B cell (primary cell): ENCODE data around the gene RPS21. TPM values are rescaled to one million over a fixed set of nuclear protein-coding genes. Genes with fewer than 3 reads are reported as not detected.

Source experiments
- ATAC-seq: fragments of 200-7000 bp; cut with Tn5 transposase; one replicate; pipeline ENCODE4 v1.10.0; 2021; ENCODE audit warnings: low read depth, mild to moderate bottlenecking, moderate number of reproducible peaks, moderate library complexity
- CTCF ChIA-PET: fragments of 350-600 bp; sonication (Branson Sonifier 250); formaldehyde crosslinking; loops from one replicate; lab custom pipeline; 2021; ENCODE audit warnings: antibody characterized with exemption, inconsistent platforms; lab: Charles Lee
- POLR2A ChIA-PET: fragments of 350-600 bp; sonication (Branson Sonifier 250); formaldehyde crosslinking; loops from one replicate; lab custom pipeline; 2021; ENCODE audit warnings: antibody characterized with exemption; lab: Charles Lee
- DNase-seq: peaks from one replicate; pipeline ENCODE4 v3.0.0; 2013
- H2AFZ ChIP-seq: 2 replicates; pipeline ENCODE4 v1.6.1; 2012; ENCODE audit warnings: mild to moderate bottlenecking, low read depth, low read length; ENCODE audit not compliant: insufficient read depth, poor library complexity, severe bottlenecking
- H3K27ac ChIP-seq, 2 donors: 1 replicate in 1 of 2; 2 replicates in 1 of 2; pipeline ENCODE4 v1.5.1; 2012 to 2013; ENCODE audit warnings: low read length in 2 of 2, mild to moderate bottlenecking in 2 of 2, moderate library complexity in 1 of 2
- H3K27me3 ChIP-seq, 4 experiments: fragments of 200-600 bp in 1 of 4; sonication (generic) in 1 of 4; replicated peaks in 1 of 4; 1 replicate in 2 of 4; 2 replicates in 2 of 4; pipeline versions ENCODE4 v1.6.1 to v1.7.0; 2013 to 2016; ENCODE audit warnings: low read length in 3 of 4, mild to moderate bottlenecking in 2 of 4, mixed read lengths in 1 of 4, moderate library complexity in 1 of 4; ENCODE audit not compliant: insufficient read depth in 4 of 4, control insufficient read depth in 3 of 4; ENCODE audit errors: control extremely low read depth in 1 of 4
- H3K36me3 ChIP-seq, 2 experiments: replicated peaks in 1 of 2; 1 replicate in 1 of 2; 2 replicates in 1 of 2; pipeline versions ENCODE4 v1.6.1 to v1.7.1; 2013; ENCODE audit warnings: low read length in 1 of 2; ENCODE audit not compliant: insufficient read depth in 2 of 2, control insufficient read depth in 1 of 2; ENCODE audit errors: control extremely low read depth in 1 of 2, extremely low read depth in 1 of 2
- H3K4me1 ChIP-seq, 2 donors: fragments of 200-600 bp in 1 of 2; sonication (generic) in 1 of 2; 1 replicate in 1 of 2; 2 replicates in 1 of 2; pipeline versions ENCODE4 v1.5.1 to v1.6.1; 2013 to 2017; ENCODE audit warnings: low read length in 2 of 2; ENCODE audit not compliant: control insufficient read depth in 2 of 2, insufficient read depth in 2 of 2
- H3K4me2 ChIP-seq: replicated peaks from 2 replicates; pipeline ENCODE3; 2012; ENCODE audit warnings: mild to moderate bottlenecking, low read depth, low read length; ENCODE audit not compliant: poor library complexity, severe bottlenecking
- H3K4me3 ChIP-seq, 5 experiments: fragments of 200-600 bp in 1 of 5; sonication (generic) in 1 of 5; 1 replicate in 3 of 5; 2 replicates in 2 of 5; pipeline versions ENCODE4 v1.5.1 to v1.7.0; 2011 to 2016; ENCODE audit warnings: low read length in 4 of 5, mild to moderate bottlenecking in 4 of 5, low read depth in 2 of 5, control low read depth in 1 of 5, moderate library complexity in 1 of 5; ENCODE audit not compliant: insufficient read depth in 1 of 5; ENCODE audit errors: control extremely low read depth in 1 of 5, extremely low read depth in 1 of 5
- H3K79me2 ChIP-seq: fragments of 200-600 bp; sonication (generic); one replicate; pipeline ENCODE4 v1.6.0; 2016; ENCODE audit warnings: low read length; ENCODE audit not compliant: control insufficient read depth, insufficient read depth
- H3K9ac ChIP-seq: fragments of 200-600 bp; sonication (generic); 2 replicates; pipeline ENCODE4 v1.6.1; 2017; ENCODE audit warnings: mild to moderate bottlenecking, low read length, moderate library complexity
- H3K9me3 ChIP-seq, 3 donors: one replicate each; pipeline versions ENCODE4 v1.6.1 to v1.7.1; 2013; ENCODE audit warnings: low read length in 2 of 3; ENCODE audit not compliant: control insufficient read depth in 2 of 3, insufficient read depth in 1 of 3; ENCODE audit errors: control extremely low read depth in 1 of 3
- H4K20me1 ChIP-seq: 2 replicates; pipeline ENCODE4 v1.6.0; 2012; ENCODE audit warnings: mild to moderate bottlenecking, low read length; ENCODE audit not compliant: insufficient read depth, control insufficient read depth, poor library complexity, severe bottlenecking
- H3K27ac Mint-ChIP-seq: one replicate; pipeline ENCODE4 v1.8.0; 2021; ENCODE audit warnings: mixed read lengths
- H3K27me3 Mint-ChIP-seq: one replicate; pipeline ENCODE4 v1.8.0; 2021; ENCODE audit warnings: mixed read lengths
- H3K4me1 Mint-ChIP-seq: one replicate; pipeline ENCODE4 v1.8.0; 2021; ENCODE audit warnings: mixed read lengths
- H3K4me3 Mint-ChIP-seq: one replicate; pipeline ENCODE4 v1.8.0; 2021; ENCODE audit warnings: mixed read lengths
- H3K9me3 Mint-ChIP-seq: one replicate; pipeline ENCODE4 v1.8.0; 2022; ENCODE audit warnings: mixed read lengths; ENCODE audit not compliant: insufficient read depth
- EZH2 ChIP-seq: IDR thresholded peaks from 2 replicates; pipeline ENCODE4 v1.6.1; 2012; ENCODE audit warnings: borderline replicate concordance, low read depth, mild to moderate bottlenecking, moderate library complexity, low read length; ENCODE audit not compliant: insufficient read depth, poor library complexity, severe bottlenecking
- WGBS: methylation state at CpG from one replicate; pipeline ENCODE4 v1.1.5; 2013; ENCODE audit warnings: missing lambda C conversion rate; ENCODE audit not compliant: insufficient coverage; 5-methylcytosine and 5-hydroxymethylcytosine counted together
- intact Hi-C: fragments of 100-400 bp; cut with micrococcal nuclease; formaldehyde crosslinking; loops from one replicate; pipeline ENCODE4 v1.10.0; 2022
- polyA plus RNA-seq: library from polyadenylated mRNA; depleted of rRNA; stranded (reverse); fragments of >200 nt; gene quantifications from 2 replicates; pipeline ENCODE4 v1.2.3, GENCODE V29; 2012
- total RNA-seq, 2 donors: library from RNA; stranded (reverse); fragments of 120-200 nt in 1 of 2; gene quantifications; 1 replicate in 1 of 2; 2 replicates in 1 of 2; pipeline versions ENCODE4 v1.2.3 to v1.2.4, GENCODE V29; 2013 to 2022
- TF ChIP-seq, protein P1 (sequence below): fragments of 200-600 bp; IDR thresholded peaks from one replicate; pipeline ENCODE4 v1.8.0; 2022; ENCODE audit warnings: antibody characterized with exemption, mild to moderate bottlenecking

Gene RPS21
- total and polyA plus RNA-seq, 2 donors (not counting 1 experiment from before 2014, with no cell fraction given): 2,653 to 9,603 TPM

DNA sequence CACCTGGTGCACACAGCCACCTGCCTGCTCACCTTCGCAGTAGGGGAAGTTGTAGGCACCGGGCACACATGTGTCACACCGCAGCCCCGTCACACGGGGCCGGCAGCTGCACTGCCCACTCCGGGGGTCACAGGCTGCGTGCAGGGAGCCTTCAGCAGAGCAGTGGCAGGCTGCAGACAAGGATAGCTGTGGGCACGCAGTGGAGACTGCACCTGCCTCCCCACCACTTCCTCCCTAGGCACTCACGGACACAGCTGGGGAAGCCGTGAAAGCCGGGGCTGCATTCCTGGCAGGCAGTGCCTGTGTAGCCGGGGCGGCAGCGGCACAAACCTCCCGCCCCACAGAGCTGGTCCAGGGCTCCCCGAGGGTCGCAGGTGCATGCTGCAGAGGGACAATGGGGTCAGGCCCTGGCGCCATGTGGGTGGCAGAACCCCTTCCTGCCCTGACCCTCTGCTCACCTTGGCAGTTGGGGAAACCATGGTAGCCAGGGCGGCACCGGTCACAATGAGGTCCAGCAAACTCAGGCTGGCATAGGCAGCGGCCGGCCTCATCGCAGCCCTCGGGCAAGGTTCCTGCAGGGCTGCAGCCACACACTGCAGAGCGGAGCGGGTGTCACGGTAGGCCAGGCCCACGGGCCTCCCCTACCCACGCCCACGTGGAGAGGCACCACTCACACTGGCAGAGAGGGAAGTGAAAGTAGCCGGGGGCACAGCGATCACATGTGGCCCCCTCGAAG, 49.2 kb upstream of the RPS21 start:
- no peaks in the 10 kb centered on the region for H3K27me3 Mint-ChIP-seq
- H4K20me1 ChIP-seq: no peaks in the 10 kb centered on the region
- peak overlapping the region; percentile 86 to 87 for H3K27ac ChIP-seq
- no peak overlapping the region for H2AFZ ChIP-seq
- ChIA-PET POLR2A (interaction anchor here (1.0 to 4.6 kb wide), 3 partner anchors 30 to 49 kb away, joined by 4 to 43 read pairs (median 5); partner anchors contain the start of genes LAMA5 and RPS21), CTCF (interaction anchor here (0.8 to 1.1 kb wide), 3 partner anchors 30 to 45 kb away, joined by 3 read pairs; partner anchors contain the start of gene LAMA5)
- peaks cover 0 to 13% of the 10 kb centered on the region in 2 experiments for H3K36me3 ChIP-seq
- peak overlapping the region; percentile 93 for H3K27ac Mint-ChIP-seq
- peak overlapping the region in 3 of 5 experiments; percentile 5 to 28 (median 18) for H3K4me3 ChIP-seq
- peaks cover 0 to 18% (median 0%) of the 10 kb centered on the region in 3 donors for H3K9me3 ChIP-seq
- WGBS: 9% methylated on average over 34 of the region's 34 CpGs
- TF ChIP-seq, protein P1, sequence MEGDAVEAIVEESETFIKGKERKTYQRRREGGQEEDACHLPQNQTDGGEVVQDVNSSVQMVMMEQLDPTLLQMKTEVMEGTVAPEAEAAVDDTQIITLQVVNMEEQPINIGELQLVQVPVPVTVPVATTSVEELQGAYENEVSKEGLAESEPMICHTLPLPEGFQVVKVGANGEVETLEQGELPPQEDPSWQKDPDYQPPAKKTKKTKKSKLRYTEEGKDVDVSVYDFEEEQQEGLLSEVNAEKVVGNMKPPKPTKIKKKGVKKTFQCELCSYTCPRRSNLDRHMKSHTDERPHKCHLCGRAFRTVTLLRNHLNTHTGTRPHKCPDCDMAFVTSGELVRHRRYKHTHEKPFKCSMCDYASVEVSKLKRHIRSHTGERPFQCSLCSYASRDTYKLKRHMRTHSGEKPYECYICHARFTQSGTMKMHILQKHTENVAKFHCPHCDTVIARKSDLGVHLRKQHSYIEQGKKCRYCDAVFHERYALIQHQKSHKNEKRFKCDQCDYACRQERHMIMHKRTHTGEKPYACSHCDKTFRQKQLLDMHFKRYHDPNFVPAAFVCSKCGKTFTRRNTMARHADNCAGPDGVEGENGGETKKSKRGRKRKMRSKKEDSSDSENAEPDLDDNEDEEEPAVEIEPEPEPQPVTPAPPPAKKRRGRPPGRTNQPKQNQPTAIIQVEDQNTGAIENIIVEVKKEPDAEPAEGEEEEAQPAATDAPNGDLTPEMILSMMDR: no peak
- TF ChIP-seq EZH2: no peak
- no peaks in the 10 kb centered on the region for H3K79me2 ChIP-seq
- DNase-seq: peak; percentile 88
- H3K4me1 ChIP-seq: peaks cover 53 to 62% of the 10 kb centered on the region in 2 donors
- H3K4me3 Mint-ChIP-seq: peak overlapping the region; percentile 77
- peak; percentile 68 for ATAC-seq
- peaks cover 47% of the 10 kb centered on the region for H3K4me1 Mint-ChIP-seq
- peak overlapping the region; percentile 13 for H3K9ac ChIP-seq
- H3K9me3 Mint-ChIP-seq: peaks cover 3% of the 10 kb centered on the region
- intact Hi-C loops: loop anchor here (2.0 to 5.0 kb wide), 2 partner anchors 29 to 50 kb away; partner anchors contain the start of genes LAMA5 and RPS21
- H3K4me2 ChIP-seq: peak overlapping the region; percentile 82
- no peaks in the 10 kb centered on the region for H3K27me3 ChIP-seq
